Erythroblast (primary cell): ENCODE results near the gene NRSN2.

Experiments used
- GATA1 ChIP-seq: IDR thresholded peaks from 2 replicates; pipeline ENCODE4 v1.6.1; 2011; ENCODE audit warnings: low read depth, mild to moderate bottlenecking, control low read depth, low read length, moderate library complexity
- POLR2A ChIP-seq: IDR thresholded peaks from 2 replicates; pipeline ENCODE4 v1.6.1; 2011; ENCODE audit warnings: mild to moderate bottlenecking, low read length

GRCh38 chr20:305745-306144 lies 41.2 kb upstream of the NRSN2 start:
- TF ChIP-seq POLR2A (no peak), GATA1 (no peak)
